Measurements from ENCODE around the gene SMURF1.

SMURF1 gene

GRCh38 chr7:99030457-99030856 is 113.5 kb downstream of the SMURF1 start:
- DNase-seq (ENCODE audit: low read depth in 1 of 2, low spot score in 1 of 2), result no peak

- DNase-seq (ENCODE audit: low read depth in 1 of 2, low spot score in 1 of 2), result no peak
Measured at GRCh38 chr7:99029466-99030435, 114.2 kb downstream of the SMURF1 start.

- DNase-seq (ENCODE audit: low read depth in 1 of 2, low spot score in 1 of 2), result no peak
Measured at GRCh38 chr7:99028261-99028973, 115.5 kb downstream of the SMURF1 start.

GRCh38 chr7:99027841-99028240 is 116.1 kb downstream of the SMURF1 start:
- DNase-seq (ENCODE audit: low read depth in 1 of 2, low spot score in 1 of 2), result no peak

GRCh38 chr7:99027241-99027640 is 116.7 kb downstream of the SMURF1 start:
- no peak for DNase-seq (ENCODE audit: low read depth in 1 of 2, low spot score in 1 of 2)

- DNase-seq (ENCODE audit: low read depth in 1 of 2, low spot score in 1 of 2), result no peak
Measured at GRCh38 chr7:99024066-99024465, 119.8 kb downstream of the SMURF1 start.

GRCh38 chr7:99021941-99022560 is 121.9 kb downstream of the SMURF1 start:
- no peak for DNase-seq (ENCODE audit: low read depth in 1 of 2, low spot score in 1 of 2)

GRCh38 chr7:99020413-99020715 is 123.5 kb downstream of the SMURF1 start:
- DNase-seq (ENCODE audit: low read depth in 1 of 2, low spot score in 1 of 2), result no peak

- DNase-seq (ENCODE audit: low read depth in 1 of 2, low spot score in 1 of 2), result no peak
Measured at GRCh38 chr7:99019523-99020412, 124.1 kb downstream of the SMURF1 start.

GRCh38 chr7:99016196-99016595 is 127.7 kb downstream of the SMURF1 start:
- no peak for DNase-seq (ENCODE audit: low read depth in 1 of 2, low spot score in 1 of 2)

- DNase-seq (ENCODE audit: low read depth in 1 of 2, low spot score in 1 of 2), result no peak
Measured at GRCh38 chr7:99014113-99014985, 129.6 kb downstream of the SMURF1 start.

GRCh38 chr7:99013266-99014112 is 130.4 kb downstream of the SMURF1 start:
- no peak for DNase-seq (ENCODE audit: low read depth in 1 of 2, low spot score in 1 of 2)

GRCh38 chr7:99012722-99013121 is 131.2 kb downstream of the SMURF1 start:
- no peak for DNase-seq (ENCODE audit: low read depth in 1 of 2, low spot score in 1 of 2)

GRCh38 chr7:99011706-99012404 is 132.1 kb downstream of the SMURF1 start:
- DNase-seq (ENCODE audit: low read depth in 1 of 2, low spot score in 1 of 2), result no peak

GRCh38 chr7:99011341-99011705 is 132.6 kb downstream of the SMURF1 start:
- no peak for DNase-seq (ENCODE audit: low read depth in 1 of 2, low spot score in 1 of 2)

GRCh38 chr7:99010281-99010680 is 133.6 kb downstream of the SMURF1 start:
- DNase-seq (ENCODE audit: low read depth in 1 of 2, low spot score in 1 of 2), result no peak

- no peak for DNase-seq (ENCODE audit: low read depth in 1 of 2, low spot score in 1 of 2)
Measured at GRCh38 chr7:99008921-99009530, 134.9 kb downstream of the SMURF1 start.

GRCh38 chr7:99008181-99008631 is 135.7 kb downstream of the SMURF1 start:
- no peak for DNase-seq (ENCODE audit: low read depth in 1 of 2, low spot score in 1 of 2)
